Kidney (tissue), 14 donors: ENCODE results near the gene ZBTB7C. TPM values are rescaled to one million over a fixed set of nuclear protein-coding genes. Genes with fewer than 3 reads are reported as not detected.

ENCODE experiments used
- DNase-seq, 5 donors: peaks; one replicate each; pipeline ENCODE4 v3.0.0-alpha.2; 2013 to 2020
- FAIRE-seq: peaks from 2 replicates; lab custom pipeline; 2012; peaks lifted over from hg19 to GRCh38; lab: Jason Lieb, UNC
- H3K27ac ChIP-seq, 2 donors: one replicate each; pipeline ENCODE4 v1.7.0; 2013; ENCODE audit warnings: low read depth in 2 of 2, low read length in 2 of 2, inconsistent platforms in 1 of 2
- H3K27me3 ChIP-seq: one replicate; pipeline ENCODE4 v1.7.1; 2013; ENCODE audit warnings: low read length, inconsistent platforms; ENCODE audit not compliant: control insufficient read depth, insufficient read depth
- H3K36me3 ChIP-seq, 3 donors: one replicate each; pipeline versions ENCODE4 v1.7.0 to v1.7.1; 2013; ENCODE audit warnings: low read length in 3 of 3, control low read depth in 1 of 3, inconsistent platforms in 1 of 3; ENCODE audit not compliant: insufficient read depth in 3 of 3, control insufficient read depth in 2 of 3
- H3K4me1 ChIP-seq, 3 donors: one replicate each; pipeline versions ENCODE4 v1.7.0 to v1.7.1; 2013; ENCODE audit warnings: low read length in 3 of 3, inconsistent platforms in 1 of 3, low read depth in 1 of 3; ENCODE audit not compliant: control insufficient read depth in 2 of 3, insufficient read depth in 2 of 3
- H3K4me3 ChIP-seq, 3 donors: one replicate each; pipeline versions ENCODE4 v1.7.0 to v1.8.1; 2013; ENCODE audit warnings: low read length in 3 of 3, control low read depth in 1 of 3, inconsistent platforms in 1 of 3
- H3K9ac ChIP-seq, 3 donors: one replicate each; pipeline versions ENCODE4 v1.7.0 to v1.7.1; 2013; ENCODE audit warnings: low read length in 3 of 3, control low read depth in 1 of 3, inconsistent platforms in 1 of 3
- H3K9me3 ChIP-seq, 3 donors: one replicate each; pipeline versions ENCODE4 v1.7.0 to v1.7.1; 2013; ENCODE audit warnings: low read length in 3 of 3, control low read depth in 1 of 3, inconsistent platforms in 1 of 3; ENCODE audit not compliant: control insufficient read depth in 2 of 3, insufficient read depth in 1 of 3
- intact Hi-C: fragments of 100-400 bp; cut with DNase I; formaldehyde crosslinking; loops from one replicate; pipeline ENCODE4 v1.11.1; 2022
- polyA plus RNA-seq: library from polyadenylated mRNA; stranded (reverse); fragments of 350-450 nt; fragmentation: Illumina TruSeq; extraction: RNeasy Lipid Tissue Mini Kit (QIAGEN cat#74804); gene quantifications from one replicate; pipeline ENCODE4 v1.2.3, GENCODE V29; 2014; ENCODE audit warnings: low read depth, low replicate concordance; ENCODE audit not compliant: insufficient read depth
- total RNA-seq: library from RNA; stranded (reverse); fragmentation: NEBNext Ultra II Directional; extraction: Animal tissue kit (Norgen Biotek cat#: 25700); gene quantifications from one replicate; pipeline ENCODE4 v1.2.1, GENCODE V29; 2021
- TF ChIP-seq, protein P1 (sequence below): IDR thresholded peaks from 3 replicates; pipeline ENCODE4 v1.5.1; 2012; ENCODE audit warnings: mild to moderate bottlenecking, moderate library complexity, borderline replicate concordance; ENCODE audit not compliant: insufficient read depth; ENCODE audit errors: extremely low read depth
- donor health status: control.
- donor health status: control.
- donor health status: control.
- donor health status: control.
- donor health status: control.
- donor health status: DM: yes; HTN: yes; CAD: no.
- donor health status: Normal renal cell carcinoma (clear cell type).

ZBTB7C gene
- total and polyA plus RNA-seq, 2 donors from 2014 or later, result 1.8 to 13.8 TPM

DNA sequence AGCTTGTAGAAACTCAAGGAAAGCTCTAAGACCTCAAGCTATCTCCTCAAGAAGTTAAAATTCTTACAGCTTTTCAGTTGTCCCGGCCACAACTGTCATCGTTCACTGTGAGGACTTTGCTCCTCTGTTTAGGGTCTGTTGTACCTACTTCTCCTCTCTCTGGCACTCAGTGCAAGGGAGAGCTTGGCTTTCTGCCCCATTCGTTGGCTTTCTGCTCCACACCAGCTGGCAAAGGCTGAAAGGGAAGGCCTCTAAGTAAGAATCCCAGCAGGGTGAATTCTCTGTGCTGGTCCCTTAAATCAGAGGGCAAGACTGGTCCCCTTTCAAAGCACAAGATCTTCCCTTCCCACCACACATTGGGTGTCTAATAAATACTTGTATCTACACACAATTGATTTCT lies 17.3 kb downstream of the ZBTB7C start:
- no peak for DNase-seq
- intact Hi-C loops, result no loop called here
- H3K27ac ChIP-seq, result no peak overlapping the region

DNA sequence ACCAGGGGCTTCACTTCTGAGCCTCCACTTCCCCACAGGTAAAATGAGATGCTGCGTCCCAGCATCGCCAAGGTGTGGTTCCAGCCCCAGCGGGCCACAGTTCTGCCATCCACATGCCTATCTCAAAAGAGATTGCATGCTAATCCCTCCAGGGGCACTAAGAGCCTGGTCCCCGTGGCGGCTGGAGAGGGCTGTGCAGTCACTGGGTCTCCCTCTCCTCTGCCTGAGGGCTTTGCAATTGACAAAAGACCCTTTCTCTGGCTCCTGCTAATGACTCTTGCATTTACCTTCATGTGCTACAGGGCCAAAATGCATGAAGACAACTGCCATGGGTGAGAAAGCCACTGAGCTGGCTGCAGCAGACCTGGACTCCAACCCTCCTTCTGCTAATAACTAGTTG lies 18.5 kb downstream of the ZBTB7C start:
- intact Hi-C loops, result no loop called here
- DNase-seq, result no peak
- Histone ChIP-seq H3K9me3 (no peaks in the 10 kb centered on the region), H3K27ac (no peak overlapping the region), H3K36me3 (no peaks in the 10 kb centered on the region), H3K4me3 (no peak overlapping the region), H3K27me3 (no peaks in the 10 kb centered on the region), H3K9ac (no peak overlapping the region), H3K4me1 (no peaks in the 10 kb centered on the region)
- FAIRE-seq, result no peak
- TF ChIP-seq, protein P1, sequence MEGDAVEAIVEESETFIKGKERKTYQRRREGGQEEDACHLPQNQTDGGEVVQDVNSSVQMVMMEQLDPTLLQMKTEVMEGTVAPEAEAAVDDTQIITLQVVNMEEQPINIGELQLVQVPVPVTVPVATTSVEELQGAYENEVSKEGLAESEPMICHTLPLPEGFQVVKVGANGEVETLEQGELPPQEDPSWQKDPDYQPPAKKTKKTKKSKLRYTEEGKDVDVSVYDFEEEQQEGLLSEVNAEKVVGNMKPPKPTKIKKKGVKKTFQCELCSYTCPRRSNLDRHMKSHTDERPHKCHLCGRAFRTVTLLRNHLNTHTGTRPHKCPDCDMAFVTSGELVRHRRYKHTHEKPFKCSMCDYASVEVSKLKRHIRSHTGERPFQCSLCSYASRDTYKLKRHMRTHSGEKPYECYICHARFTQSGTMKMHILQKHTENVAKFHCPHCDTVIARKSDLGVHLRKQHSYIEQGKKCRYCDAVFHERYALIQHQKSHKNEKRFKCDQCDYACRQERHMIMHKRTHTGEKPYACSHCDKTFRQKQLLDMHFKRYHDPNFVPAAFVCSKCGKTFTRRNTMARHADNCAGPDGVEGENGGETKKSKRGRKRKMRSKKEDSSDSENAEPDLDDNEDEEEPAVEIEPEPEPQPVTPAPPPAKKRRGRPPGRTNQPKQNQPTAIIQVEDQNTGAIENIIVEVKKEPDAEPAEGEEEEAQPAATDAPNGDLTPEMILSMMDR, result no peak

More for the DNA sequence above, 17.3 kb downstream of the ZBTB7C start:
- Histone ChIP-seq H3K9ac (no peak overlapping the region), H3K36me3 (no peaks in the 10 kb centered on the region), H3K9me3 (no peaks in the 10 kb centered on the region), H3K4me3 (no peak overlapping the region), H3K27me3 (no peaks in the 10 kb centered on the region), H3K4me1 (no peaks in the 10 kb centered on the region)
- FAIRE-seq, result no peak
- TF ChIP-seq, protein P1, result no peak

DNA sequence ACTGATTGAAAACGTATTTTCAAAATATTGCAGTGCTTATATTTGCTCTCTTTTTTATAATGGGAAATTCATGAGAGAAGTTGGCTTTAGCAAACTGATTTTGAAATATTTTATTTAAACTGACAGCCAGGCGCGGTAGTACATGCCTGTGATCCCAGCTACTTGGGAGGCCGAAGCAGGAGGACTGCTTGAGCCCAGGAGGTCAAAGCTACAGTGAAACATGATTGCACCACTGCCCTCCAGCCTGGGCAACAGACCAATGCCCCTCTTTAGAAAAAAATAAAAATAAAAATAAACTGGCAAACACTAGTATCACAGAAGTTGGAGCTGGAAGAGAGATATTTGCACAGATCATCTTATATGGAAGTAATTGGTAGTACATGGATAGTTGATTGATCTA lies 20.7 kb downstream of the ZBTB7C start:
- H3K4me3 ChIP-seq, result no peak overlapping the region
- no peaks in the 10 kb centered on the region for H3K9me3 ChIP-seq
- FAIRE-seq (no peak), DNase-seq (no peak)
- H3K36me3 ChIP-seq, result no peaks in the 10 kb centered on the region
- no peaks in the 10 kb centered on the region for H3K27me3 ChIP-seq
- H3K27ac ChIP-seq, result no peak overlapping the region
- TF ChIP-seq, protein P1, result no peak
- no peak overlapping the region for H3K9ac ChIP-seq
- H3K4me1 ChIP-seq, result no peaks in the 10 kb centered on the region
- intact Hi-C loops, result no loop called here

DNA sequence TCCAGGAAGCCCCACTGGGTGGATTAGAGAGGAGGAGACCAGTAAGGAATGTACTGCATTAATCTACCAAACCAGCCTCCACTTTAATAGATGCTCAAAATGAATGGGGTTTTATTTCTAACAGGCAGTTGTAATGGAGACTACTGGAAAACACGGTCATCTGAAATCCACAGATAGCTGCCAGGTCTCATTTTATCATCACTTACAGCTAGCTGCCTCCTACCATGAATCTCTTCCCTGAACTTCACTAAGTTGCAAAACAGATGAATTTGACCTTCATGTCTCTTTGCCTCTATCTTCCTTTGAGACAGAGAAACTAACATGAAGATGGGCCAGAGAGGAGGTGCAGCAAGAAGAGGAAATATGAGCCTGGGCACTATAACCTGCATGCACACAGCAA lies 21.9 kb downstream of the ZBTB7C start:
- Histone ChIP-seq H3K4me1 (no peaks in the 10 kb centered on the region), H3K27ac (no peak overlapping the region), H3K4me3 (no peak overlapping the region), H3K9me3 (no peaks in the 10 kb centered on the region), H3K27me3 (no peaks in the 10 kb centered on the region), H3K9ac (no peak overlapping the region), H3K36me3 (no peaks in the 10 kb centered on the region)
- TF ChIP-seq, protein P1, result no peak
- no peak for DNase-seq
- intact Hi-C loops, result no loop called here
- no peak for FAIRE-seq
